Measurements from ENCODE around the gene RAMAC.

RAMAC gene

GRCh38 chr15:82969353-82969752 is 16.7 kb upstream of the RAMAC start:
- no peak overlapping the region for H3K4me3 ChIP-seq (replicated peaks; ENCODE audit: low read depth, low read length)
- no peak for DNase-seq (ENCODE audit: extremely low read depth, insufficient read length)
- H3K36me3 ChIP-seq (ENCODE audit: control insufficient read depth, insufficient read depth, low read length): no peaks in the 10 kb centered on the region
- H3K27me3 ChIP-seq (replicated peaks; ENCODE audit: control insufficient read depth, insufficient read depth, low read length): no peaks in the 10 kb centered on the region
- TF ChIP-seq CTCF (IDR thresholded peaks at IDR 0.05; ENCODE audit: insufficient read depth, low read length, poor library complexity, severe bottlenecking): no peak

- DNase-seq (ENCODE audit: extremely low read depth, insufficient read length): no peak
- Histone ChIP-seq H3K27me3 (replicated peaks; ENCODE audit: control insufficient read depth, insufficient read depth, low read length) (no peaks in the 10 kb centered on the region), H3K36me3 (ENCODE audit: control insufficient read depth, insufficient read depth, low read length) (no peaks in the 10 kb centered on the region), H3K4me3 (replicated peaks; ENCODE audit: low read depth, low read length) (no peak overlapping the region)
- TF ChIP-seq CTCF (IDR thresholded peaks at IDR 0.05; ENCODE audit: insufficient read depth, low read length, poor library complexity, severe bottlenecking): no peak
Measured at GRCh38 chr15:82970078-82970686, 15.8 kb upstream of the RAMAC start.

GRCh38 chr15:82970696-82971095 is 15.3 kb upstream of the RAMAC start:
- no peak for DNase-seq (ENCODE audit: extremely low read depth, insufficient read length)

GRCh38 chr15:82971218-82971984 is 14.6 kb upstream of the RAMAC start:
- no peak for DNase-seq (ENCODE audit: extremely low read depth, insufficient read length)
- no peak for TF ChIP-seq CTCF (IDR thresholded peaks at IDR 0.05; ENCODE audit: insufficient read depth, low read length, poor library complexity, severe bottlenecking)
- Histone ChIP-seq H3K36me3 (ENCODE audit: control insufficient read depth, insufficient read depth, low read length) (no peaks in the 10 kb centered on the region), H3K27me3 (replicated peaks; ENCODE audit: control insufficient read depth, insufficient read depth, low read length) (no peaks in the 10 kb centered on the region), H3K4me3 (replicated peaks; ENCODE audit: low read depth, low read length) (no peak overlapping the region)

More at GRCh38 chr15:82970696-82971095, 15.3 kb upstream of the RAMAC start:
- TF ChIP-seq CTCF (IDR thresholded peaks at IDR 0.05; ENCODE audit: insufficient read depth, low read length, poor library complexity, severe bottlenecking): no peak
- Histone ChIP-seq H3K27me3 (replicated peaks; ENCODE audit: control insufficient read depth, insufficient read depth, low read length) (no peaks in the 10 kb centered on the region), H3K36me3 (ENCODE audit: control insufficient read depth, insufficient read depth, low read length) (no peaks in the 10 kb centered on the region), H3K4me3 (replicated peaks; ENCODE audit: low read depth, low read length) (no peak overlapping the region)

- no peak overlapping the region for H3K4me3 ChIP-seq (replicated peaks; ENCODE audit: low read depth, low read length)
- DNase-seq (ENCODE audit: extremely low read depth, insufficient read length): no peak
- H3K36me3 ChIP-seq (ENCODE audit: control insufficient read depth, insufficient read depth, low read length): no peaks in the 10 kb centered on the region
- no peak for TF ChIP-seq CTCF (IDR thresholded peaks at IDR 0.05; ENCODE audit: insufficient read depth, low read length, poor library complexity, severe bottlenecking)
- no peaks in the 10 kb centered on the region for H3K27me3 ChIP-seq (replicated peaks; ENCODE audit: control insufficient read depth, insufficient read depth, low read length)
Measured at GRCh38 chr15:82972990-82973389, 13.0 kb upstream of the RAMAC start.

Measured in GM06990 (cell line).